Activated CD4-positive, alpha-beta T cell treated with anti-CD3 and anti-CD28 coated beads, Interleukin-2, amount 50 U/mL, for 48 hours (primary cell): ENCODE measurements around the gene TM9SF4.
"Not testable (repeated sequence)": the region's sequence is repeated elsewhere in the genome, so short reads cannot be mapped to it uniquely, and the experiment has no call there.

Experiments used
- DNase-seq, 2 experiments: peaks; one replicate each; pipeline ENCODE4 v3.0.0-alpha.2; 2020

The TM9SF4 gene

GRCh38 chr20:32191873-32192272 is 82.4 kb downstream of the TM9SF4 start:
- DNase-seq, result no peak

GRCh38 chr20:32192698-32193097 is 83.2 kb downstream of the TM9SF4 start:
- no peak for DNase-seq

DNA sequence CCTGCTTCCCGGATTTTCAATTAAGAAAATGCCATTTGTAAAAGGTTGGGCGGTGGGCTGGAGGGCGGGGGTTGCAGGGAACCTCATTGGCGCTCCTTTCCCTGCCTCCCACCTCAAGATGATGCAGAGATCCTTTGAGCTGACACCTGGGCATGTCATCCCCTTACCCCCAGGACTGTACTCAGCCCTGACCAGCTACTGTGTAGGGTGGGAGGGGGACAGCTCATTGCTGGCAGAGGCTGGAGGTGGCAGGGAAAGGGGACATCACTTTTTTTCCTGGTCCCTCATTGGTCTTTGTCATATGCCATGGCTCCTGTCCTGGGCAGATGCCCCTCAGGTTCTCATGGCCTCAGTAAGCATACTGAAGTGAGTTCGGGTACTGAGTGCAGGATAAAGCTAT is 83.8 kb downstream of the TM9SF4 start:
- not testable (repeated sequence) for DNase-seq

GRCh38 chr20:32193996-32194395 is 84.5 kb downstream of the TM9SF4 start:
- DNase-seq, result no peak

- no peak for DNase-seq
Observed at GRCh38 chr20:32195581-32195980, 86.1 kb downstream of the TM9SF4 start.

- DNase-seq, result not testable (repeated sequence)
Observed at GRCh38 chr20:32196613-32197012, 87.1 kb downstream of the TM9SF4 start.

DNA sequence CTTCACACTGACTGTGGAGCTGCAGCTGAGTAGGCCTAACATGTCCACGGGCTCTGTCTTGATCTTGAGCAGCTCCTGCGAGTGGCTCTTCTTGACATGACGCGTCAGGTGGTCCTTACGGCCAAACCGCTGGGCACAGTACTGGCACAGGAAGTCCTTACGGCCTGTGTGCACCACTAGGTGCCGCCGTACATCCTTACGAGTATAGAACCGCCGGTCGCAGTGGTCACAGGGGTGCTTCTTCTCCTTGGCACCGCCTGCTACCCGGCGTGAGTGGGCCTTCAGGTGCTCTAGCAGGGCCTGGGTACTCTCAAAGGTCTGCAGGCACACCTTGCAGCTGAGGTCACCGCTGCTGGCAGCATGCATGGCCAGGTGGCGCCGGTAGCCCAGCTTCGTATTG is 87.6 kb downstream of the TM9SF4 start:
- not testable (repeated sequence) for DNase-seq

DNA sequence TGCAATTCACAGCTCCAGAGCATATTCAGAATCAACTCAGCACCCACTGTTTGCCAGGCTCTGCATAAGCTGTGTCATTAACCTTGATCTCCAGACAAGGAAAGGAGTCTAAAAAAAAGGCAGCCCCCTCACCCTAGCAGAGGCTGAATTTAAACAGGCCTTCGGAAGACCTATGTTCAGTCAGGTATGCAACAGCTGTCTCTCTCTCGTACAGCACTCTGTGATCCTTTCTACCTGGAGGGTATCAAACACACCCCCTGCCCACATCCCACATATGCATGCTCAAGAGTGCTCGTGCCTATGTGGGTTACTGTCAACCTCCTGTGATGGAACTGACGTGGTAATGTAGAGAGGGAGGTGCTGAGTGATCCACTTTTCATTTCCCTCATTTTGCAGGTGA is 89.5 kb downstream of the TM9SF4 start:
- no peak for DNase-seq

DNA sequence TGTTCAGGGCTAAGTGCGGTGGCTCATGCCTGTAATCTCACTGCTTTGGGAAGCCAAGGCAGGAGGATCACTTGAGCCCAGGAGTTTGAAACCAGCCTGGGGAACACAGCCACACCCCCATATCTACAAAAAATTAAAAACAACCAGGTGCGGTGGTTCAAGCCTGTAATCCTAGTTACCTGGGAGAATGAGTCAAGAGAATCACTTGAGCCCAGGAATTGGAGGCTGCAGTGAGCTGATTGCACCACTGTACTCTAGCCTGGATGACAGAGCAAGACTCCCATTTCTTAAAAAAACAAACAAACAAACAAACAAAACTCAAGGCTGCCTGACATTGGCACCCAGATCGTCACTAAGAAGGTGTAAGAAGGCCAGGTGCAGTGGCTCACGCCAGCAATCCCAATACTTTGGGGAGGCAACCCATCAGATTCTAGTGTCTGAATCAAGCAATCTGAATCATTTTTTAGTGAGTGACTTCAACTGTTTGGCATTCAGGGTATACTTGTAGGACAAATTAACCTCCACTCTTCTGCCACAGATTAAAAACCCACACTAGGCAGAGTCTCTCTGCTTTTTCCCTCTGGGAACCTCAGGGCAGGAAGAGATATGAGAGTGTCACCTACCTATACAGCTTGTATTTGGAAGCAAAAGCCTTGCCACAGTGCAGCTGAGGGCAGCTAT is 91.9 kb downstream of the TM9SF4 start:
- DNase-seq, result no peak

DNA sequence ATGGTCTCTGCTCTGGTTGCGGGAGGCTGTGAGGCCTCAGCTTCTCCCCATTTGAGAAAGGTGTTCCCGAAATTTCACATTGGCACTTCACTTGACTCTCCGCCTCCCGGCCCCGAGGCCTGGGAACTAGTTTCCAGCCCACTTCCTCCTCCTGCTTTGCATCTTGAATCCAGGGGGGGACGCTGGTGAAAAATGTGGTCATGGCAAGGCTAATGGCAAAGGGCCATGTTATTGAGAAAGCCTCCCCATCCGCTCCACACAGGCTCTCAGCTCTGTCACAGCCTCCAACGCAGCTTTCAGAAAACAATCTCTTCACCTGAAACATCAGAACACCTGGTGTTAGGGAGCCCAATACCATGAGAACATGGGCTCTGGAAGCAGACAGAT is 92.5 kb downstream of the TM9SF4 start:
- DNase-seq, result no peak

GRCh38 chr20:32203356-32204204 is 94.1 kb downstream of the TM9SF4 start:
- DNase-seq, result peak in 1 of 2 experiments; percentile 44

GRCh38 chr20:32204205-32205109 is 94.9 kb downstream of the TM9SF4 start:
- peak; percentile 78 to 88 for DNase-seq

DNA sequence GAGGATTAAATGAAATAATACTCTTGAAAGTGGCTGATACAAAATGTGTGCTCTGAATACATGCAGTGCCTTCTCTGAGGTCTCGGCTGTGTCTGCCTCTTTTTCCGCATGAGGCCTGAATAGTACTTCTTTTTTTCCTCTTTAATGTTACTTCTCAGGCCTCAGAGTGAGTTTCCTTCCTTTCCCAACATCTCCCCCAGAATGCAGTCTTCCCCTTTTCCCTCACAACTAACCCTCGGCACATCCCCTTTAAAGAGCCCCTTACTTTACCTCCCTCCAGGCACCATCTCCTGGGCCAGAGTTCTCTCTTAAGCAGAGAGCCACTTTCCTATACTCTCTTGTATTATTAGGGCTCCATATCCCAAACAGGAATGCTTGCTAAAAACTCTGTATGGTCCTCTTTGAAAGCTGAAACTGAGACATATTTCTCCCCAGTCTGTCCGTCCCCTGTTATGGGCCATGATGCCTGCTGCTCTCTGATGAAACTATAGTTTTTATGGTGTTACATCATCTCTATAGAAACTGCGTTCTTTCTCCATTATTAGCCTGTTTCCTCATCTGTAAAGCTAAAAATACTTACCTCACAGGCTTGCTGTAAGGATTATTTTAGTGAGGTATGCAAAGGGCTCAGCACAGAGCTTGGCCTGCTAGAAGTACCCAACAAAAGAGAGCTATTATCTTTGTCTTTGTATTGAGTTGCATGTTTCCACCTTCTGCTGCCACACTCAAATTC is 95.8 kb downstream of the TM9SF4 start:
- no peak for DNase-seq

DNA sequence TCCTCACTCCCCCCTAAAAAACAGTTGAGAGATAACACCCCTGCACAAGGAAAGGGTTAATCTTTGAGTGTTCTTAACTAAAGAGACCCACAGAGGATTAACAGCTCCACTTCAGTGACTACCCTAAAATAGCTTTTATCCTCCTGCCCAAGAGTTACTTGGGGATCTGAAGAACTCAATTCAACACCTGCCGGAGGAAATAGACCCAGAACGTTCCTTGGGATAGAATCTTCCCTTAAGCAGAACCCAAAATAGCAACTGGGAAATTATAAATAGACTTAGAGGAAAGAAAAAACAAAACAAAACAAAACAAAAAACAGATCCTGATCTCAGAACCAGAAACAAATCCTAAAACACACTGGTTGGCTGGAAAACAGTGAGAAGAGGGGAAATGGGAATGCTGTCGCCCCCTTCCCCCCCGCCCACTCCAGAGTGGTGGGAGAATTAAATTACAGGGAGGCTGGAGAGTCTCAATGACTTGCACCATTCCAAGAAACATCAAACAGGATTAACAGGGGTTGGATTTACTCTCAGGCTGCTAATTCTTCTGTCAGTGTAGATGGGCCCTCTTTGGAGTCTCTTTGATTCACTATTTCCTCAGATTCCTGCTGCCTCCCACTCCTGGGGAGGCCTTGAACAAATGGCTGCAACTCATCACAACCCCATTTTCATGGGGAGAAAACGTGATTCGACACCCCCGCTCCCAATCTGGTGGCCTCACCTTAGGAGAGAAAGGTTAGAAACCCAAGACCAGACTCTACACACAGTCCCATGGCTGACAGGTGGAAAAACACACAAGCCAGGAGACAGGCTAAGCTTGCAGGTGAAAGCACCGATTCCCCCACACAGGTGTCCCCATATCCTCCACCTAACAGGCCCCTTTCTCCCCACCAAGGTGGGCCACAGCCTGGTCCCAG is 96.6 kb downstream of the TM9SF4 start:
- DNase-seq, result peak; percentile 36 to 39

GRCh38 chr20:32206760-32207625 is 97.5 kb downstream of the TM9SF4 start:
- peak in 1 of 2 experiments; percentile 44 for DNase-seq

- DNase-seq, result peak; percentile 88 to 91
Observed at GRCh38 chr20:32207626-32208498, 98.3 kb downstream of the TM9SF4 start, which contains the start of the genes PLAGL2 and POFUT1. PLAGL2 (minus strand) TSS chr20:32207743; CDS start chr20:32202178, 5,565 bp downstream. POFUT1 (plus strand) TSS chr20:32207880; CDS start chr20:32207942, 62 bp downstream.

GRCh38 chr20:32208499-32209154 is 99.1 kb downstream of the TM9SF4 start:
- DNase-seq, result no peak

GRCh38 chr20:32209850-32210605 is 100.5 kb downstream of the TM9SF4 start:
- no peak for DNase-seq
